ENCODE measurements around the gene MACROD1. TPM values are rescaled to one million over a fixed set of nuclear protein-coding genes. Genes with fewer than 3 reads are reported as not detected.

The MACROD1 gene
- total and polyA plus RNA-seq, 2 of the 13 experiments (the other 11 are each of a cell fraction or from before 2014, with no cell fraction given) = 23.1 to 34.5 TPM

DNA sequence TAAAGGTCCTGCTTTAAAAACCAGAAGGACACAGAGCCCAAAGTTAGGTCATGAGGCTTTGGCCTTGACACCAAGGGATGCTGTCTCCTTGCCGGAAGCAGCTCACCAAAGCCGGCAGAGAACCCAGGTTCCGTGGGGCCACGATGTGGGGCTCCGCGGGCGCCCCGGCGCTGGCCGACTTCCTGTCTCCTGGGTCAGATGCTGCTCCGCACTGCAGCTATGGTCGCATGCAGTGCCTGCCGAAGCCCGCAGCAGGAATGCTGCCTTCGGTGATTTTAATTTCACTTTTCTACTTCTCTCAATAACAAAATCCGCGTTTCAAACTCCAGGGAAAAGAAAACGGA, 180.1 kb downstream of the MACROD1 start (continued):
- no peak for TF ChIP-seq MED1 (CRISPR knock-in tag; IDR thresholded peaks at IDR 0.05)
- TF ChIP-seq HNRNPLL (IDR thresholded peaks at IDR 0.05; ENCODE audit: low read depth, low read length, poor library complexity, severe bottlenecking) = peak; percentile 7

DNA sequence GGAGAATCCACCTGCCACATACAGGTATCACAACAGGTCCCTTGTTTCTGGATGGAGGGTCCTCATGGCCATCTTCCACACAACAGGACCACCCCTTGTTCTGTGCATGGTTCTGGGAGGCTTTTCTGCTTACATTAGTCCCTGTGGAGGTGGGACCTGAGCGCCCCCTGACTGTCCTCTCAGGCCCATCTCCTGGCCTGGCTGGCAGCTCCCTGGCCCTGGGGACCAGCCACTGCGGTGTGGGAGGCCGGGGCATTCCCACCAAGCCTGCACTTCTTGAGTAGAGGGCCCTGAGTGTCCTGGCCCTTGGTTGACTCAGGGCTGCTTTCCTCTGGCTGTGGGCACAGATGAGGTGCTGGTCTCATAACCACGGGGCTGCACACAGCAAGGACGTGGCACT, 186.5 kb downstream of the MACROD1 start:
- no peak overlapping the region for H3K27ac ChIP-seq (ENCODE audit: extremely low read length, insufficient read depth, low read length)
- no peak for DNase-seq (ENCODE audit: low spot score)
- peaks cover 9% of the 10 kb centered on the region; the same call in 1 of the 2 replicates for H4K20me1 ChIP-seq (ENCODE audit: insufficient read depth, low read length)
- no peak overlapping the region for H2AFZ ChIP-seq (ENCODE audit: low read length)
- no TSS peak for BruUV-seq (replicated peaks)
- FAIRE-seq = no peak
- H3K36me3 ChIP-seq (replicated peaks in 1 of 2; ENCODE audit: control insufficient read depth in 1 of 2, insufficient read depth in 2 of 2, low read length in 2 of 2) = peaks cover 1 to 8% of the 10 kb centered on the region in 2 experiments; a peak in 1 of 5 replicates
- H3K9me3 ChIP-seq (ENCODE audit: low read length) = no peaks in the 10 kb centered on the region
- ChIA-PET POLR2A (no interaction called here), CTCF (ENCODE audit: low intra/inter-chr PET ratio, low total read pairs) (no interaction called here)
- 85% methylated on average over 2 of the region's 5 CpGs for WGBS (ENCODE audit: low lambda C conversion rate)
- peaks cover 17% of the 10 kb centered on the region for H3K79me2 ChIP-seq (ENCODE audit: insufficient read depth, low read length)
- intact Hi-C loops (cut with micrococcal nuclease; ENCODE audit: unreplicated experiment) = no loop called here
- peaks cover 23% of the 10 kb centered on the region for H3K4me1 ChIP-seq (ENCODE audit: insufficient read depth, low read length)
- no peak overlapping the region for H3K9ac ChIP-seq (ENCODE audit: insufficient read depth, low read depth, low read length)
- no peaks in the 10 kb centered on the region for H3K27me3 ChIP-seq (ENCODE audit: control insufficient read depth in 1 of 2, insufficient read depth in 2 of 2, low read length in 2 of 2)
- no peak overlapping the region for H3K4me3 ChIP-seq (replicated peaks in 1 of 3; ENCODE audit: insufficient read depth in 1 of 3, low read depth in 2 of 3, low read length in 3 of 3)
- H3K4me2 ChIP-seq (ENCODE audit: low read depth, low read length) = no peak overlapping the region
- no peak for TF ChIP-seq CREM (IDR thresholded peaks at IDR 0.05)
- TF ChIP-seq CREM (CRISPR knock-in tag; IDR thresholded peaks at IDR 0.05) = no peak
- TF ChIP-seq, protein P1, sequence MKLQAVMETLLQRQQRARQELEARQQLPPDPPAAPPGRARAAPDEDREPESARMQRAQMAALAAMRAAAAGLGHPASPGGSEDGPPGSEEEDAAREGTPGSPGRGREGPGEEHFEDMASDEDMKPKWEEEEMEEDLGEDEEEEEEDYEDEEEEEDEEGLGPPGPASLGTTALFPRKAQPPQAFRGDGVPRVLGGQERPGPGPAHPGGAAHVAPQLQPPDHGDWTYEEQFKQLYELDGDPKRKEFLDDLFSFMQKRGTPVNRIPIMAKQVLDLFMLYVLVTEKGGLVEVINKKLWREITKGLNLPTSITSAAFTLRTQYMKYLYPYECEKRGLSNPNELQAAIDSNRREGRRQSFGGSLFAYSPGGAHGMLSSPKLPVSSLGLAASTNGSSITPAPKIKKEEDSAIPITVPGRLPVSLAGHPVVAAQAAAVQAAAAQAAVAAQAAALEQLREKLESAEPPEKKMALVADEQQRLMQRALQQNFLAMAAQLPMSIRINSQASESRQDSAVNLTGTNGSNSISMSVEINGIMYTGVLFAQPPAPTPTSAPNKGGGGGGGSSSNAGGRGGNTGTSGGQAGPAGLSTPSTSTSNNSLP (IDR thresholded peaks at IDR 0.05; ENCODE audit: low read depth, low read length) = no peak
- no peak for TF ChIP-seq CBX1 (IDR thresholded peaks at IDR 0.05; ENCODE audit: low read depth)
- no peak for TF ChIP-seq TCF7 (IDR thresholded peaks at IDR 0.05; ENCODE audit: low read depth)
- TF ChIP-seq AGO1 (IDR thresholded peaks at IDR 0.05; ENCODE audit: low read depth, low read length, poor library complexity, severe bottlenecking) = no peak
- TF ChIP-seq MYC (CRISPR knock-in tag; IDR thresholded peaks at IDR 0.05; ENCODE audit: borderline replicate concordance) = no peak
- TF ChIP-seq DMAP1 (CRISPR knock-in tag; IDR thresholded peaks at IDR 0.05) = no peak
- no peak for TF ChIP-seq CBX5 (CRISPR knock-in tag; IDR thresholded peaks at IDR 0.05; ENCODE audit: borderline replicate concordance)
- no peak for TF ChIP-seq SIN3B (IDR thresholded peaks at IDR 0.05; ENCODE audit: low read length)
- no peak for TF ChIP-seq ZNF468 (CRISPR knock-in tag; IDR thresholded peaks at IDR 0.05)
- TF ChIP-seq RBM39 (IDR thresholded peaks at IDR 0.05; ENCODE audit: low read depth, low read length, poor library complexity, severe bottlenecking) = no peak
- no peak for TF ChIP-seq RARA (CRISPR knock-in tag; IDR thresholded peaks at IDR 0.05)
- no peak for ATAC-seq
- in situ Hi-C loops (cut with HindIII; ENCODE audit: extremely low pct_ligation_motif_present, low pct_unique_long_range_greater_than_20kb) = no loop called here

Measured in HepG2 (cell line).